Measurements from ENCODE around the gene MAIP1. TPM values are rescaled to one million over a fixed set of nuclear protein-coding genes. Genes with fewer than 3 reads are reported as not detected.
"Not testable (repeated sequence)": the region's sequence is repeated elsewhere in the genome, so short reads cannot be mapped to it uniquely, and the experiment has no call there.

Gene MAIP1
- total RNA-seq (10 to 100 TPM; 40.8 TPM), polyA plus RNA-seq (17.2 TPM)

GRCh38 chr2:199955339-199956061 lies at the start of gene MAIP1, which contains the start of gene TYW5:
Gene MAIP1, plus strand, starts transcription at chr2:199955582. Its CDS starts 217 bp downstream, at chr2:199955799.
Gene TYW5, minus strand, starts transcription at chr2:199955491. Its CDS starts 21 bp downstream, at chr2:199955470.
- Mint-ChIP-seq H3K9me3 (no peaks in the 10 kb centered on the region), H3K36me3 (peaks cover 0 to 33% (median 2%) of the 10 kb centered on the region in 3 donors), H3K27me3 (no peaks in the 10 kb centered on the region), H3K27ac (peak within 1 kb of the TSS; percentile 90 to 98 (median 96)), H3K4me1 (peaks cover 50 to 70% (median 64%) of the 10 kb centered on the region in 3 donors), H3K4me3 (peak within 1 kb of the TSS; percentile 95 to 100 (median 98))
- POLR2A ChIA-PET = no interaction called here
- H3K4me1 ChIP-seq (ENCODE audit: insufficient read depth, low read length) = peaks cover 44% of the 10 kb centered on the region
- CTCF ChIA-PET = no interaction called here
- peak; percentile 66 to 84 (median 80) for DNase-seq
- H3K36me3 ChIP-seq (ENCODE audit: insufficient read depth, low read length) = peaks cover 1% of the 10 kb centered on the region
- peak within 1 kb of the TSS; percentile 77 for H3K27ac ChIP-seq (ENCODE audit: low read depth, low read length)
- no peaks in the 10 kb centered on the region for H3K9me3 ChIP-seq (ENCODE audit: low read length)
- peak within 1 kb of the TSS; percentile 99 for H3K4me3 ChIP-seq (ENCODE audit: low read length)
- no peaks in the 10 kb centered on the region for H3K27me3 ChIP-seq (ENCODE audit: insufficient read depth, low read length, poor library complexity, severe bottlenecking)

GRCh38 chr2:199907008-199907714 lies 48.2 kb upstream of the MAIP1 start:
- ChIA-PET POLR2A (no interaction called here), CTCF (no interaction called here)
- H3K4me1 ChIP-seq (ENCODE audit: insufficient read depth, low read length) = peaks cover 5% of the 10 kb centered on the region
- H3K4me1 Mint-ChIP-seq = peaks cover 11 to 15% (median 14%) of the 10 kb centered on the region in 3 donors
- no peak overlapping the region for H3K4me3 ChIP-seq (ENCODE audit: low read length)
- peaks cover 0 to 11% (median 1%) of the 10 kb centered on the region in 3 donors for H3K36me3 Mint-ChIP-seq
- H3K27ac Mint-ChIP-seq = peak overlapping the region in 1 of 8 donors; percentile 2
- peaks cover 5 to 36% of the 10 kb centered on the region in 2 donors for H3K27me3 Mint-ChIP-seq
- no peaks in the 10 kb centered on the region for H3K9me3 ChIP-seq (ENCODE audit: low read length)
- H3K27me3 ChIP-seq (ENCODE audit: insufficient read depth, low read length, poor library complexity, severe bottlenecking) = no peaks in the 10 kb centered on the region
- no peak for DNase-seq
- H3K4me3 Mint-ChIP-seq = peak overlapping the region in 1 of 7 donors; percentile 45
- H3K36me3 ChIP-seq (ENCODE audit: insufficient read depth, low read length) = no peaks in the 10 kb centered on the region
- no peak overlapping the region for H3K27ac ChIP-seq (ENCODE audit: low read depth, low read length)
- H3K9me3 Mint-ChIP-seq = no peaks in the 10 kb centered on the region

GRCh38 chr2:199910338-199911051 lies 44.9 kb upstream of the MAIP1 start:
- H3K27ac ChIP-seq (ENCODE audit: low read depth, low read length) = peak overlapping the region; percentile 81
- peak overlapping the region; percentile 94 for H3K4me3 ChIP-seq (ENCODE audit: low read length)
- Mint-ChIP-seq H3K36me3 (peaks cover 0 to 14% (median 1%) of the 10 kb centered on the region in 3 donors), H3K27ac (peak overlapping the region; percentile 60 to 99 (median 97)), H3K27me3 (peaks cover 2 to 19% of the 10 kb centered on the region in 2 donors), H3K4me1 (peaks cover 33 to 42% (median 41%) of the 10 kb centered on the region in 3 donors), H3K4me3 (peak overlapping the region; percentile 89 to 98 (median 95)), H3K9me3 (no peaks in the 10 kb centered on the region)
- ChIA-PET CTCF (interaction anchor here (1.3 kb wide), 1 partner anchor 18 kb away, joined by 3 read pairs; no protein-coding TSS in a partner anchor), POLR2A (no interaction called here)
- H3K36me3 ChIP-seq (ENCODE audit: insufficient read depth, low read length) = no peaks in the 10 kb centered on the region
- no peaks in the 10 kb centered on the region for H3K27me3 ChIP-seq (ENCODE audit: insufficient read depth, low read length, poor library complexity, severe bottlenecking)
- DNase-seq = no peak
- H3K9me3 ChIP-seq (ENCODE audit: low read length) = no peaks in the 10 kb centered on the region
- H3K4me1 ChIP-seq (ENCODE audit: insufficient read depth, low read length) = peaks cover 24% of the 10 kb centered on the region

- H3K4me3 ChIP-seq (ENCODE audit: low read length) = peak within 1 kb of the TSS; percentile 94
- Mint-ChIP-seq H3K4me3 (peak within 1 kb of the TSS; percentile 89 to 98 (median 95)), H3K27me3 (peaks cover 2 to 14% of the 10 kb centered on the region in 2 donors), H3K36me3 (peaks cover 5 to 20% (median 6%) of the 10 kb centered on the region in 3 donors), H3K27ac (peak within 1 kb of the TSS; percentile 60 to 99 (median 97)), H3K4me1 (peaks cover 35 to 49% (median 48%) of the 10 kb centered on the region in 3 donors), H3K9me3 (no peaks in the 10 kb centered on the region)
- no peaks in the 10 kb centered on the region for H3K9me3 ChIP-seq (ENCODE audit: low read length)
- peak; percentile 80 to 89 (median 86) for DNase-seq
- POLR2A ChIA-PET = no interaction called here
- H3K4me1 ChIP-seq (ENCODE audit: insufficient read depth, low read length) = peaks cover 24% of the 10 kb centered on the region
- CTCF ChIA-PET = interaction anchor here (1.3 kb wide), 1 partner anchor 19 kb away, joined by 3 read pairs; no protein-coding TSS in a partner anchor
- H3K36me3 ChIP-seq (ENCODE audit: insufficient read depth, low read length) = no peaks in the 10 kb centered on the region
- H3K27me3 ChIP-seq (ENCODE audit: insufficient read depth, low read length, poor library complexity, severe bottlenecking) = no peaks in the 10 kb centered on the region
- H3K27ac ChIP-seq (ENCODE audit: low read depth, low read length) = peak within 1 kb of the TSS; percentile 81
Measured at GRCh38 chr2:199911052-199911876, 44.1 kb upstream of the MAIP1 start, which contains the start of gene C2orf69. Gene C2orf69, plus strand, starts transcription at chr2:199911293. Its CDS starts 146 bp downstream, at chr2:199911439.

- no peaks in the 10 kb centered on the region for H3K36me3 ChIP-seq (ENCODE audit: insufficient read depth, low read length)
- H3K9me3 ChIP-seq (ENCODE audit: low read length) = no peaks in the 10 kb centered on the region
- Mint-ChIP-seq H3K4me1 (peaks cover 35 to 55% (median 54%) of the 10 kb centered on the region in 3 donors), H3K27me3 (peaks cover 2 to 9% of the 10 kb centered on the region in 2 donors), H3K9me3 (no peaks in the 10 kb centered on the region), H3K4me3 (peak overlapping the region; percentile 89 to 98 (median 95)), H3K27ac (peak overlapping the region; percentile 60 to 97 (median 96)), H3K36me3 (peaks cover 11 to 26% (median 12%) of the 10 kb centered on the region in 3 donors)
- peaks cover 24% of the 10 kb centered on the region for H3K4me1 ChIP-seq (ENCODE audit: insufficient read depth, low read length)
- no peaks in the 10 kb centered on the region for H3K27me3 ChIP-seq (ENCODE audit: insufficient read depth, low read length, poor library complexity, severe bottlenecking)
- POLR2A ChIA-PET = no interaction called here
- CTCF ChIA-PET = no interaction called here
- H3K4me3 ChIP-seq (ENCODE audit: low read length) = peak overlapping the region; percentile 94
- DNase-seq = no peak
- peak overlapping the region; percentile 81 for H3K27ac ChIP-seq (ENCODE audit: low read depth, low read length)
Measured at GRCh38 chr2:199911877-199912161, 43.6 kb upstream of the MAIP1 start.

GRCh38 chr2:199912553-199913114 lies 42.7 kb upstream of the MAIP1 start:
- H3K27me3 Mint-ChIP-seq; H3K27ac ChIP-seq (ENCODE audit: low read depth, low read length); H3K9me3 Mint-ChIP-seq; H3K27me3 ChIP-seq (ENCODE audit: insufficient read depth, low read length, poor library complexity, severe bottlenecking); POLR2A ChIA-PET; DNase-seq; CTCF ChIA-PET; H3K9me3 ChIP-seq (ENCODE audit: low read length); H3K36me3 ChIP-seq (ENCODE audit: insufficient read depth, low read length): not testable (repeated sequence)
- Mint-ChIP-seq H3K36me3 (peaks cover 13 to 34% (median 16%) of the 10 kb centered on the region in 3 donors), H3K4me3 (peak overlapping the region; percentile 89 to 98 (median 95)), H3K27ac (peak overlapping the region in 5 of 8 donors; percentile 26 to 97 (median 58)), H3K4me1 (peaks cover 35 to 63% (median 62%) of the 10 kb centered on the region in 3 donors)
- peaks cover 24% of the 10 kb centered on the region for H3K4me1 ChIP-seq (ENCODE audit: insufficient read depth, low read length)
- H3K4me3 ChIP-seq (ENCODE audit: low read length) = peak overlapping the region; percentile 94
